H1 (cell line): ENCODE data around the gene GPR26.

Source experiments
- CEBPB ChIP-seq: IDR thresholded peaks from 2 replicates; pipeline ENCODE4 v1.6.1; 2012; ENCODE audit warnings: low read depth, low read length
- CTCF ChIP-seq, 3 experiments: IDR thresholded peaks; 1 replicate in 2 of 3; 2 replicates in 1 of 3; pipeline versions ENCODE4 v1.5.1 to v1.6.1; 2011; ENCODE audit warnings: low read length in 3 of 3, mild to moderate bottlenecking in 3 of 3, inconsistent platforms in 2 of 3, low read depth in 1 of 3, moderate library complexity in 1 of 3; ENCODE audit not compliant: insufficient read depth in 1 of 3; ENCODE audit errors: control extremely low read depth in 1 of 3
- EP300 ChIP-seq, 2 experiments: IDR thresholded peaks; 1 replicate in 1 of 2; 2 replicates in 1 of 2; pipeline ENCODE4 v1.6.1; 2011 to 2012; ENCODE audit warnings: low read depth in 2 of 2, low read length in 2 of 2, mild to moderate bottlenecking in 2 of 2, borderline replicate concordance in 1 of 2, inconsistent platforms in 1 of 2, moderate library complexity in 1 of 2
- JUND ChIP-seq: IDR thresholded peaks from 2 replicates; pipeline ENCODE4 v1.6.1; 2011; ENCODE audit warnings: mild to moderate bottlenecking, improper control_type of control experiment, low read length
- SIX5 ChIP-seq: IDR thresholded peaks from 2 replicates; pipeline ENCODE4 v1.6.1; 2011; ENCODE audit warnings: mild to moderate bottlenecking, low read depth, low read length

- TF ChIP-seq CTCF (IDR thresholded peaks at IDR 0.05; ENCODE audit: control extremely low read depth in 1 of 3, insufficient read depth in 1 of 3, low read depth in 1 of 3, low read length in 3 of 3) (no peak), CEBPB (no peak), EP300 (IDR thresholded peaks at IDR 0.05; ENCODE audit: borderline replicate concordance in 1 of 2, low read depth in 2 of 2, low read length in 2 of 2) (no peak), JUND (no peak), SIX5 (no peak)
Measured at GRCh38 chr10:123722351-123722750, 56.2 kb downstream of the GPR26 start.
